Measurements from ENCODE around the gene ETV5.

The ETV5 gene

DNA sequence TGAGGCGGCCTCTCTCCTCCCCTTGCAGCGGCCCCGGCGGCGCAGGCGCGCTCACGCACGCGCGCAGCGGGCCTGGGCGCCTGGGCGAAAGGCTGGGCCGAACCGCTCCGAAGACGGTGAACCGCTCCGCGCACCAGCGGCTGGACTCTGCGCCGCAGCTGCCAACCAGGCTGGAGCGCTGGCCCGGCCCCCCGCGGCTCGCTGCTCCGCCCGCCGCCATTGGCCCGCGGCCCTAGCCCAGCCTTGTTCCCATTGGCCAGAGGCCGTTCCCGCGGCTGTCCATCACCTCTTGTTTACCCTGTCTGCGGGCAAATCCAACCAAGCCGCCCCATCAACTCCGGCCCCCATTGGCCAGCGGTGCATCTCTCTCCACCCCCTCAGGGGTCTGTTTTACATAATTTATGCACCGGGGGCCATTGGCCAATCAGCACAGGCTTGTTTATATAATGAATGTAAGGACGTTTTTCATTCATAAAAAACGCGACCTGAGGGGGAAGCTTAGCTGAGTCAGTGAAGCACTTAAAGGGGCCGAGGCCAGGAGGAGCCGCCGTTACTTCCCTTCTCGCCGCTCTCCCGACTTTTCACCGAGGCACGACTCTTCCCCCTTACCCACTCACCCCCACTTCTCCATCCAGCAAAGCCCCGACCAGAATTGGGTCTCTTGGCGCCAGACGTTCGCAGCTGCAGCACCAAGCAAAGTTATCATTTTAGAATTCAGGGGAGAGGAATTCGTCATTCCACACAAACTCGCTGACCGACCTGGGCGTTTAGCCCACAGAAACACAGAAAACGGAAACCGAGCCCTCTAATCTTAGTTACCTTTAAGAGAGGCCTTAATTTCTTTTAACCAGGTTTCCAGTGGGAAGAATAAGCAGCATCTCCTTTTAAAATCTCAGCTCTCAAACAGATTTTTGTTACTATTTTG lies at the start of gene ETV5:
TSS of gene ETV5 (minus strand) at position 149 of the 925 bp plus-strand sequence. CDS start 3,221 bp downstream, outside the sequence.
- peak; percentile 96 for DNase-seq

GRCh38 chr3:186154641-186155040 lies 45.8 kb upstream of the ETV5 start:
- DNase-seq: no peak

DNA sequence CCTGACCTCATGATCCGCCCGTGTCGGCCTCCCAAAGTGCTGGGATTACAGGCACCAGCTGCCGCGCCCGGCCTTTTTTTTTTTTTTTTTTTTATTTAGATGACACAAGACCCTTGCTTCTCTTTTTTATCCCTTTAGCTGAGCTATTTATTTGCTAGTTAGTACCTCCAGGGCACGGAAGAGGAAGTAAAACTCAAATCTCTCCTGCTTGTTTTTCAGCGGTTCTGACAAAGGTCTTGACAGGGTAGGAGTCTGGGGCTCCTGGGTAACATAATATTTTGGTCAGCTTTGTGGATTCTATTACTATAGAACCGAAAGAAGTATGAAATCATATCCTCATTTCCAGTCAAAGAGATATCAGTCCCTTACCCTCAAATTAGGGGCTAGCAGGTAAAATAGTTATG lies 44.0 kb upstream of the ETV5 start:
- no peak for DNase-seq

GRCh38 chr3:186152361-186152798 lies 43.5 kb upstream of the ETV5 start:
- no peak for DNase-seq

- DNase-seq: no peak
These were observed 42.4 kb upstream of the ETV5 start for GRCh38 chr3:186151077-186151971.

- no peak for DNase-seq
These were observed 41.3 kb upstream of the ETV5 start for GRCh38 chr3:186150041-186150830.

- DNase-seq: no peak
These were observed 40.6 kb upstream of the ETV5 start for GRCh38 chr3:186149319-186149960.

GRCh38 chr3:186144257-186144656 lies 35.4 kb upstream of the ETV5 start:
- no peak for DNase-seq

DNA sequence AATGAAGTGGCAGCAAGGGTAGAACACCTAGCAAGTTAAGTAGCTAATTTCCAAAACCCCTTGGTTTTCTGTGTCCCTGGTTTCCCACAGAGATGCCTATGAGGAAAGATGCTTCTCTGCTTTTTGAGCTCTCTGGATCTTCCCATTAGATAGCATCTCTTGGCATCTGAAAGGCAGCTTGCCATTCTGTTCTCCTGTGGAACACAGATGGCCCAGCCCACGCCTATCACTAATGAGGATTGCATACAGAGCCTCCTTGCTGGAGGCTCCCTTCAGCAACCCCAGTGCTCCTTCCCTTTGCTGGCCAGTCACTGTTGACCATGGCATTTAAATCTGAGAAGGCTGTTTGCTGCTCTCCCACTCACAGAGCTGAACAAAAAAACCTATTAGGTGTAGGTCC lies 34.4 kb upstream of the ETV5 start:
- no peak for DNase-seq

DNA sequence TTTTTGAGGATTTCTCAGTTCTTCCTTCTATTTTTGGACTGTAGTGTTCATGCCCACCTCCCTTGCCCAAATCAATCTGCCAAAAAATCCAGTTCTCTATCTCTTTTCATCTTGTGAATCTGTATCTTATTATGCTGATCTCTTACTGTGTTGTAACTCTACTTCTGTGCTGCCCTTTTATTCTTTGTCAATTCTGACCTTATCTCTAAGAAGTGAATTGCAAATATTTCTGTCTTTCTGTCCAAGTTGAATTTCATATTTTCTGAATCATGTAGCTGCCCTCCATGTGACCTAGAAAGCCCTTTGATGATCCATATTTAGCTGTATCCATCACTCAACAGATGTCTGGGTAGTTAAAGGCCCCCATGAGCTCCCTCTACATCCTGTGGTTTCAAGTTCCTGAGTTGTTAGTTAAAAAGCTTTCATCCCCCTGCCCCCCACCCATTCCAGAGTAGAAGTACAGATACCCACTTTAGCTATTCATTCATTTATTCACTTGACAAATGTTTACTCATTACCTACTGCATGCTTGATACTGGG lies 33.6 kb upstream of the ETV5 start:
- no peak for DNase-seq

DNA sequence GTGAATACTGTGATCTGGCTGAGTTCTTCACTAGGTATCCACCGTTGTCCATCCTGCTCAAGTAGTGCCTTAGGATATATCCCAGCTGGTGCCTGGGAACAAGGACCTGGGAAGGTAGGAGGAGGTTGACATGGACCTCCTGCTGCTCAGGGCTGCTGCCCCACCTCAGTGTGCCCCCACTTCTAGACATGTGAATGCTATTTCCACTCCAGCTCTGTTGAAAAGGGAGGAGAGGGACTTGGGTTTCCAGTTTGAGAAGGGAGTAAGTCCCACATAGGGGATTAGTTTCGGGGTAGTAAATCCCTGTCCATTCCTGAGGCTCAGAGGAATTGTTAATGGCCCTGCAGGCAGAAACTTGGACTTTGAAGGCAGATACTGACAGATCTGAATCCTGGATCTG lies 32.9 kb upstream of the ETV5 start:
- no peak for DNase-seq

- no peak for DNase-seq
These were observed 29.5 kb upstream of the ETV5 start for GRCh38 chr3:186138272-186138981.

GRCh38 chr3:186137051-186137685 lies 28.3 kb upstream of the ETV5 start:
- no peak for DNase-seq

GRCh38 chr3:186133980-186134379 lies 25.1 kb upstream of the ETV5 start:
- no peak for DNase-seq

- DNase-seq: no peak
These were observed 23.6 kb upstream of the ETV5 start for GRCh38 chr3:186132487-186132886.

DNA sequence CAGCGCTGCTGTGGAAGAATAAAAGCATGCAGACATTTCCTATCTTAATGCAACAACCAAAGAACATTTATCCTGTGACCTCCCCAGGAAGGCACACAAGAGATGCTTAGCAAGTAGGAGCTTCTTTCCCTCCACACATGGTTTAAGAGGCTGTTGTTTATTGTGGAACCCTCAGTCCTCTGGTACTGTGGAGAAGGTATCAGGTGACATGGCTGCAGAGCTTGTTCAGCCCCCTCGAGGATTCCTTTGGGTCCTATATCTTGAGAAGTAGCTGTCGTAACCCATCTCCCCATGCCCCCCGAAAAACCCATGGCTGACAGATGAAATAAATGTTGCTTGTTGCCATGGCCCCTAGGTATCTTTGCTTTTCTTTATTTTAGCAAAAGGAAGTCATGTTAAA lies 20.3 kb upstream of the ETV5 start:
- DNase-seq: no peak

- DNase-seq: no peak
These were observed 19.3 kb upstream of the ETV5 start for GRCh38 chr3:186128158-186128557.

GRCh38 chr3:186127463-186127862 lies 18.6 kb upstream of the ETV5 start:
- no peak for DNase-seq

DNA sequence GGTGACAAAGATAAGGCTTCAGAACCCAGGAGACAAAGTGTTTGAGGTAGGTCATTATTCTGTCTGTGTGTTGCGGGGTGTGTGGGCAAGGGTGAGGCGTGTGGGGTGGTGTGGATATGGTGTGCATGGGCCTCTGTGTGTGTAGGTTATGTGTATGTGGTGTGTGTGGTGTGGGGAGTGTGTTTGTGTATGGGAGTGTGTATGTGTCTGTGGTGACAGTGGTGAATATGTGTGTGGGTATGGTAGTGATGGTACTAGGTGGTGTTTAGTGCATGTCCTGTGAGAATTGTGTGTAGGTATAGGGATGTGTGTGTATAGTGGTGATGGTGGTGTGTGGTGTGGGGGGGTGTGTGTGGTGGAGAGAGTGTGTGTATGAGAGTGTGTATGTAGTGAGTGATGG lies 16.2 kb upstream of the ETV5 start:
- no peak for DNase-seq

GRCh38 chr3:186124592-186124991 lies 15.7 kb upstream of the ETV5 start:
- DNase-seq: no peak

- no peak for DNase-seq
These were observed 14.1 kb upstream of the ETV5 start for GRCh38 chr3:186123012-186123411.
